Posterior cingulate gyrus (tissue), 11 donors: ENCODE results near the gene GYG2.

Source experiments
- DNase-seq, 10 donors: peaks; one replicate each; pipeline versions ENCODE4 v3.0.0 to v3.0.0-alpha.2; 2020 to 2021; ENCODE audit warnings: mixed read lengths in 3 of 10
- intact Hi-C: fragments of 100-400 bp; cut with DNase I; formaldehyde crosslinking; loops from one replicate; pipeline ENCODE4 v1.15.1; 2023

Gene GYG2

DNA sequence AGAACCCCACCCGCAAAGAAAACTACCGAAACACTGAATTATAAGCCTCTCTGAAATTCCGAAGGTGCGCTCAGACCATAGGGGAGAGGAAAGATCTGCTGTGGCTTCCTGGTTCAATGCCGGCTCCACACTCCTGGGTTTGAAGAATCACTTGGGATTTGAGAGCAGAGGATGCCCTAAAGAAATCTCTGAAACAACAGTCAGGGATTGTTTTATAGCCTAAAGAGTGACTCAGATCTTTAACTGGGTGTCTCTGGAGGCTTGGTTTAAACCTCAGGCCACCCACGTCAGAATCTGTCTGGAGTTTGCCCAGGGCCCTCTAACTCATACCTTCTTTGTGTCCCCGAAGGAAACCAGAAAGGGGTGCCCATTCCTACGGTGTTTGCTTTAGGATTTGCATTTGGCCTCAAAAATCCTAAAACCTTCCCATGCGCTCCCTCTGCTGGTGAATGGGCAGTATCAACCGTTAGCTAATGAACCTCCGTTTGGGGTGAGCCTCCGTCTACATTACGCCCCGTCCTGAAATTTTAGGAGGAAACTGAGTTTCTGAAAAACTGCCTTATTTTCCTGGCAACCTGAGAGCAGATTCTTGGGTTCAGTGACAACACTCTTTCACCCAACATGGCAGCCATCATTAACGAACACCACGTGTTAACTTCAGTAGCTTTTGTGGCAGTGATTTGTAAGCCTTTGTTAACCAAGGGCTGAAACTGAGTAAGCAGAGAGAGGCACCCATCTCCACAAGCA lies 16.4 kb upstream of the GYG2 start:
- intact Hi-C loops = loop anchor here (5.0 to 10.0 kb wide), 2 partner anchors 170 to 1358 kb away; partner anchors contain the start of gene ASMTL

DNA sequence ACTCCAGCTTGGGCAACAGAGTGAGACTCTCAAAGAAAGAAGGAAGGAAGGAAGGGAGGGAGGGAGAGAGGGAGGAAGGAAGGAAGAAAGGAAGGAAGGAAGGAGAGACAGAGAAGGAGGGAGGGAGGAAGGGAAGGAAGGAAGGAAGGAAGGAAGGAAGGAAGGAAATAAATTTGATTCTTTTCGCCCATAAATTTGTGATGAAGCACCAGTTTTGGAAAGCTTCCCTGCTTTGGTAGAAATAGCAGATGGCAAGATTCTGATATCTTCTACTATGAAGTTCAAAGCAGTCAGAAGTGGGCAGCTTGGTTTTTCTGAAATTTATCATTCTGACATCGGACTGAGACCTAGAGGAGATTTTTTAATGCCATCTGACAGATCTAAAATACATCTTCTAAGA lies 11.7 kb upstream of the GYG2 start:
- no peak for DNase-seq
- intact Hi-C loops = loop anchor here (10.0 kb wide), 1 partner anchor 1362 kb away; the partner anchor contains the start of gene ASMTL

More for the DNA sequence above, 16.4 kb upstream of the GYG2 start:
- DNase-seq = peak in 4 of 10 donors; percentile 12 to 29 (median 20)

DNA sequence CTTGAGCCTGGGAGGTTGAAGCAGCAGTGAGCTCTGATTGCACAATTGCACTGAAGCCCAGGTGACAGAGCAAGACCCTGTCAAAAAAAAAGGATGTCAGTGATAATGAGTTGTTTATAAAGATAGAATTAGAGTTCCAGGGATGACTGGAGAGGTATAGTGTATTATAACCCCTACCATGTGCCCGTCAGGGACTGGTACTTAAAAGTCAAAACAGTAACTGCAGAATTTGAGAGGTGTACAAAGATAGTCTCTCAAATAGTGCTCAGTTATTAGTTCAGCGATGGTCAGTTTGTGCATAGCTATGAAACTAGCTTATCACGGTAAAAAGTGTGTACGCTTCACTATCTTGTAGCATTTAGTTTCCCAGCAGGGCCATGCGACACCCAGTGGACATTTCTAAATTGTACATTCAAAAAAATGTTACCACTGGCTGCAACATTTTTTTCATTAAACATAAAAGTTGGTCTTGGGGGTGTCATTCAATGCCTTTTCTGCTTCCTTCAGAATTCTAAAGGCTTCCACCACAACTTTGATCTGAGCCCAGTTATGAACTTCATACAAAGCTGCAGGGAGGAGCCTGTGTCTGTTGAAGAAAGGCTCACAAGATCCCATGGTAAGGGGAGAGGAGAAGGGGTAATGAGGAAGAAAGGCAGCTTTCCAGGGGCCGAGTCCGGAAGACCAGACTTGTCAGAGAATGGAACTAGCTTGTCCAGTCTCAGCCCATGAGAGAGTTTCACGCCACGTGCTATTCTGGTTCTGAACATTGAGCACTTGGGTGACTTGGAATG lies 9.2 kb upstream of the GYG2 start:
- intact Hi-C loops = loop anchor here (10.0 kb wide), 1 partner anchor 1365 kb away; the partner anchor contains the start of gene ASMTL
- no peak for DNase-seq

DNA sequence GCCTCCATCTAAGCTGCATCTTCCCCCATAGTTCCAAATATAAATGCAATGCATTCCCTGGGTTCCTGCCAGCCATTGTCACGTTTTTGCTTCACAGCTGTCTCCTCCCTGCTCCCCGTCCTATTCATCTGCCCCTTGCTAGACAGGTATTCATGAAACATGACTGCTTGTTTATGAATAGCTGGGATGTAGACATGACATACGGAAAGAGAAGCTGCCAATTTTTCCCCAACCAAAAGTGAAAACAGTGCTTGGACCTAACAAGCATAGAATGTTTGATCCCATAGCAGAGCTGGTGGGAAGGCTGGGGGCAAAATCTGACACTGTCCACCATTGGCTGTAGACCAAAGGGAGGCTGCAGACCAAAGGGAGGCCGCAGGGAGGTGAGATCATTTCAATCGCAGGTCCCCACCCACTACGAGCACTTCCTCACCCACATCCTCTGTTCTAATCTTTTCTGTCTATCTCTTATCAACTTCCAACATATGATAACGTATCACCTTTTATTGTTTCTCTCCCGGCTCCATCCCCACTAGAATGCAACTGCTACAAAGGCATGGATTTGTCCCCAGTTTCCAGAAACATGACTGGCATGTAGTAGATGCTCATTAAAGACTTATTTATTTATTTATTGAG lies 8.5 kb upstream of the GYG2 start:
- DNase-seq = no peak
- intact Hi-C loops = no loop called here

DNA sequence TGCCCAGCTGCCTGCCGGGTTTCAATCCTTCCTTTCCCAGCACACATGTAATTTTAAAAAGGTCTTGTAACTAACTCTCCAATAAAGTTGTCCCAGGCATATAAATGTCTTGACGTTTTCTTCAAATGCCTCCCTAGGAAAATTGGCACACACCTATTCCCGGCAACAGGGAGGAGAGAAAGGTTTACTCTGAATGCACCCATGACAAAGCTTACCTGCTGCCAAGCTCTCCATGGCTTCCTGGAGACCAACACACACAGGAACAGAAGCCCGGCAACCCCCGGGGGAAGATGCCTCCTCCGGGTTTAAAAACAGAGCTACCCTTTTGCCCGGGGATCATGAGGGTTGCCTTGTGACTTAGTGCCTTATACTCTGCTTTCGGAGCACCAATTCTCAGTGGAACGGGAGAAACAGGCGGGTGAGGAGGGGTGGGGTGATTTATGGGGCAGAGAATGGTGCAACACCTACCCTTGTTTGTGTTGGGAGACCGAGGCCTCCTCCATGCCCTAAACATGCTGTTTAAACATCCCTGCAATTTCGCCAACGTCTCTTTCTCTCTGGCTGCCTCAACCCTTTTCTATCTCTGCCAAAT lies 4.8 kb upstream of the GYG2 start:
- intact Hi-C loops = no loop called here
- DNase-seq = no peak

DNA sequence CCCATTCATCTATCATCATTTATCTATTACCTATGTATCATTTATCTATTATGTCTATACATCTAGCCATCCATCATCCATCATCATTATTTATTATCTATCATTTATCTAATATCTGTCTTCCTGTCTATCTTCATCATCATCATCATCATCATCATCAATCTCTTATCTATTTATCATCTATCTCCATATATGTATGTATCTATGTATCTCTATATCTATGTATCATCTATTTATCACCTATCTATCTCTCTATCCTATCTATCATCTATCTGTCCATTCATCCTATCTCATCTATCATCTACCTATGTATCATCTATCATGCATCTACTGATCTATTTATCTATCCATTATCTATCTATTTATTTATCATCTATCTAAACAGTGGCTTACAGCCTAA lies 3.8 kb upstream of the GYG2 start:
- intact Hi-C loops = no loop called here
- no peak for DNase-seq

DNA sequence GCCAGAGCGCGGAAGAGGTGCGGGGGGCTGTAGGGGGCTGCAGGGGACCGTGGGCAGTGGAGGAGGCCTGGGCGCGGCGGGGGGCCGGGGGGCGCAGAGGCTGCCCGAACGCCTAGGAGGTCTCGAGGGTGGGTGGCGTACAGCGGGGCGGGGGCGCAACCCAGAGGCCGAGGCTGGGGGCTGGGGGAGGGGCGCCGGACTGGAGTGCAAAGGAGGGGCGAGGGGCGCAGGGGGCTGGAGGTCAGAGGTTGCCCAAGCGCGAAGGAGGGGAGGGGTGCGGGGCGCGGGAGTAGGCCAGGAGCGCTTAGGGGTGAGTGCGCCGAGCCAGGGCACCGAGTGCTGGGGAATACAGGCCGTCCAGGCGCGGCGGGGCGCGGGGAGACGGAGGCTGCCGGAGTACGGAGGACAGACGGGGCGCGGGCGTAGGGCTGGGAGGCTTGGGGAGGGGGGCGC lies 255 bp downstream of the GYG2 start:
- intact Hi-C loops = no loop called here
- DNase-seq = no peak

DNA sequence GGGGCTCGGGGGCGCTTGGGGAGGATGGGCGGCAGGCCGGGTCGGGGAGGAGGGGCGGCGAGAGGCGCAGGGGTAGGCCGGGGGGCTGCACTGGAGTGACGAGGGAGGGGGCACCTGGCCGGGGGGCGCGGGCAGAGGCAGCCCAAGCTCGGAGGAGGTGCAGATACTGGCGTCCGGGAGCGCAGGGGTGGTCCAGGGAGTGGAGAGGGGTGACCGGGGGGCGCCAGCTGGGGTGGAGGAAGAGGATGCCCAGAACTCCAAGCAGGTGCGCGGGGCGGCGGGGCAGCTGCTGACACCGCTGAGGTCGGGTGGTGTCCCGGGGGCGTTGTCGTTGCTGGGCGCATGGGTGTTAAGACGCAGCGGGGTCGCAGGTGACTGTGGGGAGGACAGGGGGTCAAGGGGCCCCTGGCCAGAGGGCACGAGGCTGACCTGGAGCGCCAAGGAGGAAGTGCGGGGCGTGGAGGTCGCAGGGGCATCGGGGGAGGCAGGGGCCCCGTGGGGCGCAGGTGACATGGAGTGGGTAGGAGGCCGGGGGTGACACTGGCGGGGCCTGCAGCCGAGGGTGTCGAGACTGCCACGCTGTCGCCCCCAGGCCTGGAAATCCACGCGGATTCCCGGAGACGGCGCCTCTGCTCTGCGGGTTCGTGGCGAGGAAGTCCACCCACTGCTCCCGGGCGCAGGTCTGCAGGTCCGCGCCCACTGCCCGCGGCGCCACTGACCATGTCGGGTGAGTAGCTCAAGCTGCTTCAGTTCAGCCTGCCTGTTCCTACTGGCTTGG lies 928 bp downstream of the GYG2 start:
- intact Hi-C loops = no loop called here
- DNase-seq = peak in 1 of 10 donors; percentile 79

DNA sequence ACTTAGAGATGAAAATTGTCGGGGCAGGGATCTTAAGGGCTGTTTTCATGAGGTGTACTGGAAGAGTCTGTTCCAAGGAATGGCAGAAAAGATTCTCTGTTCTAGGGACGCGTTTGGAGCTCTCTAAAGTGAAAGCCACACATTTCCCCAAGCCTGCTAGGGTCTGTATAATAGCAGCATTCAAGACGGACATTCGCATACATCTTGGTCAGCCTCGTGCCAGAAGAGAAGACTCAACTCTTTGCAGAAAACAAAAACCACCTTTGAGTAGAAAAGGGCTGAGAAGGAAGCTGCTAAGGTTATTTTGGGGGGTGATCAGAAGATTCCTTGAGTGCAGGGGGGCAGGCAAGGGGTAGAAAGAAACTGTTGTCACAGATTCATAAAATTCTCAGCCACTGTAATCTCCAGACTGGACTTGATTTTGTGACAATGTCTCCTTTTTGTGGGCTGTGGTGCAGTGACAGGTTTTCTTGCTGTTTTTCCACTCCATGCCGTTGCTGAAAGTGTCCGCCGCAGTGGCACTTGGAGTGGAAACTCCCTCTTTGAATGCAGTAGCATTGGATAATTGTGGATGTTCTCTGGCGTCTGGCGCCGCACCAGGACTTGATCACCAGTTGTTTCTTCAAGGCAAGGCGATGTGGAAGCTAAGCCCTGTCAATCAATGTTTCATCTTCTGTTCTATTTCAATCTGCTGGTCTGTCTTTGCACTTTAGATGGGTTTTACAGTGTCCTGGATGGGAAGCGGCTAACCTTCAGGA lies 2.9 kb downstream of the GYG2 start:
- DNase-seq = no peak

DNA sequence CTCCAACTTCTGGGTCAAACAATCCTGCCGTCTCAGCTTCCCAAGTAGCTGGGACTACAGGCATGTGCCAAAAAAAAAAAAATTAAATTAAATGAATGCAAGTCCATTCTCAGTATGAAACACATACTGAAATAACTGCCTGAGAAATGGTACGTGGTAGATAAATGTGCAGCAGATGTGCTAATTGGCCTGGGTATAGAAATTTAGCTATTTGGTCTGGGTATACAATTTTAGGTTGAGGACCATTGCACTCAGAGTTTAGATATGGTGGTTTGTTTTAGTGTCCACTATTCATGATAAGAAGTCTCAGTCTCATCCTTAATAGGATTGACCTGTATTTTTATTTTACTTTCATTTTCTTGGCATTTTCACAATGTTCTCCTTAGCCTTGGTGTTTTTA lies 9.2 kb downstream of the GYG2 start:
- intact Hi-C loops = no loop called here
- DNase-seq = no peak

More for the DNA sequence above, 2.9 kb downstream of the GYG2 start:
- intact Hi-C loops = no loop called here

DNA sequence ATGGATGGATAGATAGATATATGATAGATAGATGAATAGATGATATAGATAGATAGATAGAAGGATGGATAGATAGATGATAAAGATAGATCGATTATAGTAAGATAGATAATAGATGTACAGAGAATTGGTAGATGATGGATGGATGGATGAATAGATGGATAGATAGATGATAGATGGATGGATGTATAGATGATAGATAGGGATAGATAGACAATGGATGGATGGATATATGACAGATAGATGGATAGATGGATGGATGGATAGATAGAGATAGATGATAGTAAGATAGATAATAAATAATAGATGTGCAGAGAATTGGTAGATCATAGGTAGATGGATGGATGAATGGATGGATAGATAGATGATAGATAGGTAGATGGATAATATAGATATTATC lies 12.2 kb downstream of the GYG2 start:
- intact Hi-C loops = no loop called here
- DNase-seq = no peak

DNA sequence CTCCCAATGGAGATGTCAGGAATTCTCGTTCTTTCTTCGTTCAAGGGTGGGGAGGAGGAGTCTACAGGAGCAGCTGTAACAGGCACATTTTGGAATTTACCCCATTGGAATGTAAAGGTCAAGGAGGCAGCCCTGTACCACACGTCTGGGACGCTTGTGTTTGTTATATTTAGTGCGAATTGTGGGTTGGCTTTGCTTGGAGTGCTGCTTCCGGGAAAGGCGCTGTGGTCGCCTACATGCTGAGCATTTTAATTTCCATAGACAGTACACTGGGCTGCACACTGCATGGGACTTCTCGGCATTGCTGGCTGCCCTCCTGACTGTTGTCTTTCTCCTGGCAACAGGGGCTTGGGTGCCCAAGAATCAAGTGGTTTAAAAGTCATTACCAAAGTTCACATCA lies 12.8 kb downstream of the GYG2 start:
- DNase-seq = peak in 1 of 10 donors; percentile 81
- intact Hi-C loops = no loop called here

DNA sequence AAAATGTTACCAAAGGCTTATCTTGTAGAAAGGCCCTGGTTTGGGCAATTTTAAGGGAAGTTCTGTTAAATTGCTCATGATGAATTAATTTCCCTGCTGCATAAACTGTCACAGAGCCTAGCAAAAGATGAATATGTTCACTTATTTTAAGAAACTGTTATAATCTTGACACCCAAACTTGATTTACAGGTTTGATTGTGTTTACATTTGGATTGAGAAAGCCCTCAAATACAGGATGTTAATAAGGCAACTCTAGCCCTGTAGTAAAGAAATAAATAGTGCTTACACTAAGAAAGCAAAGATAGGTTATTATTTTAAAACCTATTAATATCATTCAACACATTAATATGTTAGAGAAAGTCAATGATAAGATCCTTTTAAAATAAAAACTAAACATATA lies 18.3 kb downstream of the GYG2 start:
- intact Hi-C loops = no loop called here
- DNase-seq = no peak

DNA sequence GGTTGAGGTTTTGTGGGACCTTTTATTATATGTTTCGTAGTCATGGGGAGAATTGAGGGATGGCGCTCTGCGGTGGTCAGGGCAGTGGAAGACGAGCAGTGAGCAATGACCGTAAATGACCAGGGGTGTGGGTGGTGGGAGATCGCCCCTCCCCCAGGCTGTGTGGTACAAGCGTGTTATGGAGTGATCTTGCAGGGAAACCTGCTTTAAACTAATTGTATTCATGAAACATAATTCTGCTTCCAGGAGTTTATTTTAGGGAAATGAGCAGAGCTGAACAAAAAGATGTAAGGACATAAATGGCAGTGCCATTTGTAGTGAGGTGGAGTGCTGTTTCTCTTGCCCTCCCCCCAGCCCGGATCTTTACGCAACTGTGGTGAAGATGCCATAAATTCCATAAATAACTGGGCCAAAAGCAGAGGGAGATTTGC lies 20.2 kb downstream of the GYG2 start:
- intact Hi-C loops = no loop called here
- no peak for DNase-seq

DNA sequence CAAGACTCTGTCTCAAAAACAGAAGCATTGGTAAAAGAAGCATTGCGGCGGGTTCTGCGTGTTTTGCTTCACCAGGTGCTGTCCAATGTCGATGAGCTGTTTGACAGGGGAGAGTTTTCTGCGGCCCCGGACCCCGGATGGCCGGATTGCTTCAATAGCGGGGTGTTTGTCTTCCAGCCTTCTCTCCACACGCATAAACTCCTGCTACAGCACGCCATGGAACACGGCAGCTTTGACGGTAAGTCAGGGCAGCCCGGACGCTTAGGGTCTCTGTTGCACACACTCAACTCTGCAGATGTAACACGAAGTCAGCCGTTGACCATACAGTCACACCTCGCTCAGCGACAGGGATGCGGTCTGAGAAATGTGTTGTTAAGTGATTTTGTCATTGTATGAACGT lies 26.2 kb downstream of the GYG2 start:
- no peak for DNase-seq
- intact Hi-C loops = no loop called here

DNA sequence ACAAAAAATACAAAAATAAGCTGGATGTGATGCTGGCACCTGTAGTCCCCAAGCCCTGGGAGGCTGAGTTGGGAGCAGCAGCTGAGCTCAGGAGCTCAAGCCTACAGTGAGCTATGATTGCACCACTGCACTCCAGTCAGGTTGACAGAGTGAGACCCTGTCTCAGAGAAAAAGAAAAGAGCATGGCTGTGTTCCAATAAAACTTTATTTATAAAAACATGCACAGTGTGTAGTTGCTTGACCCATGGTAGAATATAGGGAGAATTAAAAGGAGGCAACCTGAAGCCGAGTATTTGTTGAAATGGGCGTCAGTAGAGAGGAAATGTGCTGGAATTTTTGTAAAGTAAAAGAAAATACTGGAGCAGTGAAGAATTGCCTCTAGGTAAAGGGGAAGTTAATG lies 27.0 kb downstream of the GYG2 start:
- intact Hi-C loops = no loop called here
- DNase-seq = no peak

DNA sequence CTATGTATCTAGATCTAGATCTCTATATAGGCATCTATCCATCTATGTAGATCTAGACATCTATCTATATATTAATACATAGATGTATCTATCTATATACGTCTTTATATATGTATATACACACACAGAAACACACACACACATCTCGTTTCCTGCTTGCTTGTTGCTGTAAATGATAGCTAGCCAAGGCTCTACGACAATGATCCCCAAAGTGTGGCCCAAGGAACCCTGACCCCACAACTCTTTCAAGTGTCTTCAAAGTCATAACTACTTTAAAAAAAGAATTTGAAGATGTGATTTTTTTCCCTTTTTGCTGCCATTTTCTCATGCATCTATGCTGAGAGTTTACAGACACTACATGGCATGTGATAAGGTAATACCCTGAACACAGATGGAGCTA lies 28.8 kb downstream of the GYG2 start:
- intact Hi-C loops = no loop called here
- no peak for DNase-seq

DNA sequence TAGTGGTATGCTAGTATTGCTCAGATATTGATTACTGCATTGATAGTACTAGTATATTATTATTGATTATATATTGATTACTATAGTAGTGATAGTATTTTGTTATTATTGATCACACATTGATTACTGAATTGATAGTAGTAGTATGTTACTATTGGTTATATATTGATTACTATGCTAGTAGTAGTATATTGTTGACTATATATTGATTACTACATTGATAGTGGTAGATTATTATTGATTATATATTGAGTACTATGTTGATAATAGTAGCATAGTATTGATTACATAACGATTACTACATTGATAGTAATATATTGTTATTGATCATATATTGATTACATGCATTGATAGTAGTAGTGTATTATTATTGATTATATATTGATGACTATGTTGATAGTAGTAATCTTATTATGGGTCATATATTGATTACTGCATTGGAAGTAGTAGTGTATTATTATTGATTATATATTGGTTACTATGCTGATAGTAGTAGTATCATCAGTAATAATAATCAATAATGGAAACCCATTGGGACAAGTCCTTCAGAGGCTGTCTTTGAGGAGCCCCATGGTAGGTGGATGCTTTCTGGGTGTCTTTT lies 30.6 kb downstream of the GYG2 start:
- intact Hi-C loops = no loop called here
- DNase-seq = no peak

DNA sequence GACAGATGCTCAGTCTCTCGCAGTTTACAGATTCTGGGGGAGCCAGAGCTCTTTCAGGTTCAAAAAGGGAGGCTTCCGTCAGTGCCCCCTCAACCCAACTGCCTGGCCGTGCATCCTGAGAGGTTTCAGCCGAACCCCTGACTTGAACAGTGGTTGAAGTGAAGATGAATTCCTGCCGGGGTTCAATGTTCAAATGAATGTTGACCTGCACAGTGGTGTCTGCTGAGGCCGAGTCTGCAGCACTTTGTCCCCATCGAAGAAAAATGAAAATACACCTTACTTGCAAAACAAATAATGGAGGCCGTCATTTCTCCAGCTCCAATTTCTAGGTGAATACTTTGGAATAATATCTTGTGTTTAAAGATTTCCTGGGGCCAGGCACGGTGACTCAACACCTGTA lies 33.7 kb downstream of the GYG2 start:
- DNase-seq = no peak
- intact Hi-C loops = no loop called here
